Measurements from ENCODE around the gene RSRC1.
"Not testable (repeated sequence)": the region's sequence is repeated elsewhere in the genome, so short reads cannot be mapped to it uniquely, and the experiment has no call there.

Gene RSRC1

GRCh38 chr3:158228942-158229341 lies 119.1 kb downstream of the RSRC1 start:
- DNase-seq (ENCODE audit: low spot score), result not testable (repeated sequence)

DNA sequence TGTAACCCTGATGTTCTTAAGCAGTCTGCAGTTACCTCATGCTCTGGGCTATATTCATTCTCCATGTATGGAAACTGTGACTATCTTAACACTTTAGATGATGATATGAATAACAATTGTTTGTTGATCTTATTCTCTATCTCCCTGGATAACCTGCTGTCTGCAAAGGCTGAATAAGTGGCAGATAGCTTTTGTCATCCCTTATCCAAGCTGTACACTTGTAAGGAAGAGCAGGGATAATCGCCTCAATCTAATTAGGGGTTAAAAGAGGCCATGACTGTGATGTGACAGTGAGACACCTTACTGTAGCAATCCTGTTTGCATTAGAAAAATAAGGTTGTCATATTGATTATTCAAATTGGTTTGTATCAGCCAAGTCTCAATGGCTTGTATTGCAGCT lies 123.9 kb downstream of the RSRC1 start:
- no peak for DNase-seq (ENCODE audit: low spot score)

- DNase-seq (ENCODE audit: low spot score), result no peak
Measured at GRCh38 chr3:158244274-158244673, 134.4 kb downstream of the RSRC1 start.

DNA sequence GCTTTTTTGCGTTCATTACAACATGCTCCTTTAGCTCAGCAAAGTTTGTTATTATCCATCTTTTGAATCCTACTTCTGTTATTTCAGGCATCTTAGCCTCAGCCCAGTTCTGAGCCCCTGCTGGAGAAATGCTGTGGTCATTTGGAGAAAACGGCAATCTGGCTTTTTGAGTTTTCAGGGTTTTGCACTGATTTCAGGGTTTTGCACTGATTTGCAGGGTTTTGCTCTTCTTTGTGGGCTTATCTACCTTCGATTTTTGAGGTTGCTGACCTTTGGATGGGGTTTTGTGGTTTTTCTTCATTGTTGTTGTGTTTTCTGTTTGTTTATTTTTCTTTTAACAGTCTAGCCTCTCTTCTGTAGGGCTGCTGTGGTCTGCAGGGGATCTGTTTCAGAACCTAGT lies 137.4 kb downstream of the RSRC1 start:
- no peak for DNase-seq (ENCODE audit: low spot score)

DNA sequence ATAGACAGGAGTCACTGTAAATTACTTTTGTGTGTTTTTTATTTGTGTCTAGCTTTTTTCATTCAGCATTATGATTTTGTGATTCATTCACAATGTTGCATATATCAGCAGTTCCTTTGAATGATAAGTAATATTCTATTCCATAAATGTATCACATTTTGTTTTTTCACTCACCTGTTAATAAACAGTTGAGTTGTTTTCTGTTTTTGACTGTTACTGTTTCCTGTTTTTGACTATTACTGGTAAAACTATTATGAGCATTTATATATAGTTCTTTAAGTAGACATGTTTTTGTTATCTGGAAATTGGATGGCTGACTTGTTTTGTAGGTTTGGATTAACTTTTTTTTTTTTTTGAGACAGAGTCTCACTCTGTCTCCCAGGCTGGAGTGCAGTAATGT lies 138.4 kb downstream of the RSRC1 start:
- DNase-seq (ENCODE audit: low spot score), result no peak

DNA sequence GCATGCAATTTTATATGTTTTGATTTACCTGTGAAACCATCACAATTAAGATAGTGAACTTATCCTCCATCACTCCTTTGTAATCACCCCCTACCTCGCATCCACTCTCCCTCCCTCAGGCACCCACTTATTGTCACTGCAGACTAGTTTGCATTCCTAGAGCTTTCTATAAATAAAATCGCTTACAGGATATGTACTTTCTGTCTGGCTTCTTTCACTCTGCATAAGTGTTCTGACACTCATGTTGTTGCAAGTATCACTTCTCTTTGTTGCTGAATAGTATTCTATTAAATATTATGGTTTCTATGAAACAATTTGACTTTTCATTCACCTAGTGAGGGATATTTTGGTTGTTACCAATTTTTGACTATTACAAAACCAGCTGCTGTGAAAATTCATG lies 139.3 kb downstream of the RSRC1 start:
- no peak for DNase-seq (ENCODE audit: low spot score)

GRCh38 chr3:158258619-158259018 lies 148.7 kb downstream of the RSRC1 start:
- no peak for DNase-seq (ENCODE audit: low spot score)

GRCh38 chr3:158260392-158260791 lies 150.5 kb downstream of the RSRC1 start:
- peak; percentile 22 for DNase-seq (ENCODE audit: low spot score)

GRCh38 chr3:158261371-158261991 lies 151.6 kb downstream of the RSRC1 start:
- no peak for DNase-seq (ENCODE audit: low spot score)

DNA sequence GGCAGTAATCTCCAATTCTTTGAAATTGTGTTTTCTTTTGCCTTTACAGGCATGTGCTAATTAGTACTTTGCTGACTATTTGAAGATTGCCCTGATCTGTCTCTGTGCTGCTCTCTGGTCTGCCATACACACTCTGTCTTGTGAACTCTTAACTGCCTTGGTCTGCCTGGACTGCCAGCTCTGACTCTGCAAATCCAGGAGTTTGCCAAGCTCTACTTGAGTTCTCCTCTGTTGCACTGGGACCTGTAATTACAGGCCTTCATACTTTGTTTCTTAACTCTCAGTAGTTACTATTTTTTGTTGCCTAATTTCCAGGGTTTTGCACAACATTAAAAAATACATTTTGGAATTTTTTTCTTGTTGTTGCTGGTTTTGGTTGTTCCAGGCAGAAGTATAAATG lies 155.0 kb downstream of the RSRC1 start:
- no peak for DNase-seq (ENCODE audit: low spot score)

- DNase-seq (ENCODE audit: low spot score), result no peak
Measured at GRCh38 chr3:158267015-158267414, 157.1 kb downstream of the RSRC1 start.

DNA sequence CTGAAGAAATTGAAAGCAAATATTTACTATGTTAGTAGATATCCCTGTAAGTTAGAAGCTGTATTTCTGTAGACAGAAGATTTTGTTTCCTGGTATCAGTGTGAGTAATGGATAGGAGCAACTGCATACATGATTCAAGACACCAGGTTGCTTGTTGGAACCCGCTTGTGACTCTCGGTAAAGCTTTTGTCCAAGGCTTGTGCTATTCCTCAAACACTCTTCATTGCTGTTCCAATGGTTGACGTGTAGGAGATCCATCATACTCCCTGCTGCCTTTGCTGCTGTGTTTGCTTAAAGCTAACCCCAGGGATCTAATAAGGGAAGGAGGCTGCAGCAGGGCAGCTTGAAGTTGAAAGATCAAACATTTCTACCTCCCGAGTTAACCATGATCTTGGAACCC lies 160.1 kb downstream of the RSRC1 start:
- peak; percentile 18 for DNase-seq (ENCODE audit: low spot score)

GRCh38 chr3:158272081-158272480 lies 162.2 kb downstream of the RSRC1 start:
- DNase-seq (ENCODE audit: low spot score), result no peak

DNA sequence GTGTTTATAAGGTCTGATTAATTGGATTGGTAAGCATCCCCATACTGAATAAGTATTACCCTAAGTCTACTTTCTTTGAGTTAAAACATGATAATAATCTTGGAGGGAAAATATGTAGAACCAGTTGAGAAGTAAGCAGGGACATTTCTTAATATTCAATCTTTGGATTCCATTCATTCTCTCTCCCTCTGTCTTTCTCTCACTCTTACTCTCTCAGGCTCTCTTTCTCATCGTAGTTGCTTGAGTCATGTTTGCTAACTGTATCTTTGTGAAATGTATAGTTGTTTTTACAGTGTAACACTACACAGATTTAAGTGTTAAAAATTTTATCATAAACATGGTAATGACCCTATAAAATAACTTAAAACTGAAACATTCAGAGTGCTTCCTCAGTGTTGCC lies 163.8 kb downstream of the RSRC1 start:
- no peak for DNase-seq (ENCODE audit: low spot score)

DNA sequence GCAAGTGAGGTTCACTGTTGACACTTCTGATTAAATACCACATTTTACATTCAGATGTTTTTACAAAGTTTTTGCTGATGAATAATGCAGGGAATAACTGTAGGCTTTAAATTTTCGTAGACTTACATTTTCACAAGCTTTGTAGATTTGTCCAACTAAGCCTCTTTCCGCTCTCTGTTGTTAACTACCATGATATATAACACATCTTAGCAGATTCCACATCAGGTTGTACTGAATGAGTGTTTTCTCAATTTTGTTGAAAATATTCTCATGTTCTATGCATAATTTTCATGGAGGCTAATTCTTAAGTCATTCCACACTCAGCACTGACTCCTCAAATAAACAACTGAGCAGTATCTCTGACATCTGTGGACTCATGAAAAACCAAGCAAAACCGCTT lies 168.3 kb downstream of the RSRC1 start:
- no peak for DNase-seq (ENCODE audit: low spot score)

DNA sequence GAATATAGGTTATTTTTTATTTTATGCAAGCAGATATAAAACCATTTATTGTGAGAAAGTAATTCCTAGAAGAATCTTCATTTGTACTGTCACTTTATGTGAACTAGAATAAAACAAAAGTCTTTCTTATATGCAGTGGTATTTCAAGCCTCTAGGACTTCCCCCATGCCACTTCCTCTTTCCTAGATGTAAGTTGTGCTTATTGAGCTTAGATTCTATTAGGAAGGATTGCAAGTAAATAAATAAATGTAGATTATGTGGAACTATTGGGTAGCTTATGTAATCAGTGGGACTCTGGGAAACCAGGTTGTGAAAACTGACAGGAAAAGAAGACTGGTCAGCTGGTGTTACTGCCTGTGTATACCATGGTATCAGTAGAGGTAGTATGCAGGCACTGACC lies 169.7 kb downstream of the RSRC1 start:
- DNase-seq (ENCODE audit: low spot score), result no peak

DNA sequence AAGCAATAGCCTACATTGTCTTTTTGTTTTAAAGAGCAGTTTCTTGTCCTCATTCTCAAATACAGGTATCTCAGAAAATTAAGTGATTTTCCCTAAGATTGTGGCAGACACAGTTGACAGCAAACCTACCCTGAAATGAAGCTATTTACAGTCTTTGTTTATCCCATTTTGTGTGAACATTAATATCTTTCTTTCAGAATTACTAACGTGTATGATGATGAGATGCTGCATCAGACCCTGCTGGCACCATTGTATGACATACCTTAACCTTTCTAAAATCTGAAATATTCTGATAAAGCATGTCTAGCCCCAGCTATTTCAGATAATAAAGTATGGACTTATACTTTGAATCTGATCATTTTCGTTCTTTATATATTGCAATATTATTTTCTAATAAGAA lies 185.9 kb downstream of the RSRC1 start:
- DNase-seq (ENCODE audit: low spot score), result no peak

DNA sequence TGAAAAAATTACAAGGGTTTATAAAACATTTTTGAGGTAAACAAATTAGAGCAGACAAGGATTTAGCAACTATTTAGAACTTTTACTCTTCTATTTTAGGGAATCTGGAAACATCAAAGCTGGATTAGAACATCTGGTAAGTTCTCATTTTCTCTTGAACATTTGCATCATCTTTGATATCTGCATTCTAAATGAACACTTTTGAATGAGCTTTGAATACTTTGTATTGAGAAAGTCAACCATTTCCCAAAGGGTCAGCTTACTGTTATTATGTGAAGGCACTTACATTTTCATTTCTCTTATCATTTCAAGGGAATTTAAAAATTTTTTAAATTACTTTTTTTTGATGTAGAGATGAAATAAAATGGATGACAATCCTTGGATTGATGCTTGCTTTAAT lies 188.1 kb downstream of the RSRC1 start:
- no peak for DNase-seq (ENCODE audit: low spot score)

DNA sequence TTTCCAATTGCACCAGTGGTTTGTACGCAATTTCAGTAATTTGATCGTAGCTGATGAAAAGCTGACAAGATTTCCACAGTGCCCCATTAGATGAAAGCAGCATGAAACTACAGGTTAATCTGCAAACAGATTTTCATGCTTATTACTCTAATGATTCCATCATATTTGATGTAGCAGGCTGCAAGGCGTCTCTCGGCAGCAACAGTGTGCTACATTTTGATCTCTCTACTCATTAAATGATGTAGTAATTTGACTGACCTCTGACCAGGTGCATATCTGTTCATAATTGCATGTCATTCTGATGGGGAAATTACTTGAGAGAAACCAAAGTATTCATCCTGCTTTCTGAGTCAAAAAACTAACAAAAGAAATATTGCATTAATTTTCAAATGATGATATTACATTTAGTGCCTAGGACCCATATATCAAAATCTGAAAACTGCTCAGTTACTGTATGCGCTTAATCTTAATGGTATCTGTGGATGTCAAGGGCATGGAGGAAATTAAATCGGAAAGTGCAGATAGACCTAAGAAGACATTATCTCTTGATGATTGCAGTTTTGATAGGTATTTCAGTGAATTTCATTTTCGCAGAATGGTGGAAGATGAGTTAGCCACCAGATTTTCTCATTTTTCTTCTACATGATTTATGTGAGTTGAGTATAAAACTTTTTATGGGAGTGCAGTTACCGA lies 198.5 kb downstream of the RSRC1 start:
- no peak for DNase-seq (ENCODE audit: low spot score)

DNA sequence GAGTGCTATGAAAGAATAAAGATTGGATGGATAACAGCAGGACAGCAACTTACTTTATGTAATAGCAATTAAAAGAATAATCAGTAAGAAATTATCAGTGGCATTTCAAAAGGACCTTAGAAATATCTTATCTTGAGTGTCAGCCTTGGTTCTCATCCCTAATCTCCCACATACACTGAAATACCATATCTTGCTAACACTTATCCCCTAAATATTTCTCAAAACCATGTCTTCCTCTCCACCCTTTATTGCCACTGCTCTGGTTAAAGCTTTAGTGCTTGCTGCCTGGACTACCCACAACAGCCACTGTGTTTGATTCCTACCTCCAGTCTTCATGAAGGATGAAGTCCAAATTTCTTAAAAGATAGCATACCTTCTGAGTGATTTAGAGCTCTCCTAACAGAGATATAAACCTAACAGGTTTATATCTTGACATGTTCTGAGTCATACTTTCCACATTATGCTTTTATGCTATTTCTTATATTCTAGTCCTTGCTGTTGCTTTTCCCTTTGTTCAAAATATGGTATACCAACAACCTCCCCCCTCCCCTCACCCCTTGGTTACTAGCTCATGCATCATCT lies 202.8 kb downstream of the RSRC1 start:
- no peak for DNase-seq (ENCODE audit: low spot score)

GRCh38 chr3:158313338-158313927 lies 203.5 kb downstream of the RSRC1 start:
- peak; percentile 56 for DNase-seq (ENCODE audit: low spot score)

DNA sequence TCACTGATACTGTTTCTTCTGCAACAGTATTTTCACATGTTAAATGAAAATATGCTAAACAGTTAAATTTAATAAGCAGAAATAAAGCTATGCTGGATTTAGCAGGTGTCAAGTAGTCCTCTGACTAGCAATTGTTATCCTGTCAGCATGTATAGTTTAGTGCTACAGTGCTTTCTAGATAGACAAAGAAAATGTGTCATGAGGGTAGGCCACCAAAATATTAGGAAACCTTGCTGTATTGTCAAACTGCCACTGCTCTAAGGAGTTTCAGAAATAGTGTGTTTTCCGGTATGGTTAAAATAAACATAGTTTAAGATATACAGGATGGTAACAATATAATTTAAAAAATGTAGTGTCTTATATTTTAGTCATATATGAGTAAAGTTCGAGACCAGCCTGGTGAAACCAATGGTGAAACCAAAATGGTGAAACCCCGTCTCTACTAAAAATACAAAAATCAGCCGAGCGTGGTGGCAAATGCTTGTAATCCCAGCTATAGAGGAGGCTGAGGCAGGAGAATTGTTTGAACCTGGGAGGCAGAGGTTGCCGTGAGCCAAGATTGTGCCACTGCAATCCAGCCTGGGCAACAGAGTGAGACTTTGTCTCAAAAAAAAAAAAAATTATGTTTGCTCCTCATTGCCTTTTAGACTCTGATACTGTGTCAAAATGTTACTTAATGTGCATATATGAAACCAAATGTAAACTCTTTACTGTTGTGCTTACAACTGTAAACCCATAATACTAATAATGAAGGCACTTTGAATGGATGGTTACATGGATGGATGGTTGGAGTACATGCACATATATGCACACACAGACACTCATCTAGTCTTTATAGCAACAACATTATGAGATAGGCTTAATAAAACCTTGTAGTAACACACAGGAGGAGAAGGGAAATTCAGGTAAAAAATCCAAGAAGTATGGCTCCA lies 204.8 kb downstream of the RSRC1 start:
- DNase-seq (ENCODE audit: low spot score), result no peak
